Measurements from ENCODE around the gene IGF2R.

GRCh38 chr6:159966339-159966738 is 2.5 kb upstream of the IGF2R start:
- TF ChIP-seq TEAD4 (IDR thresholded peaks at IDR 0.05) (no peak), NFIC (IDR thresholded peaks at IDR 0.05) (no peak)

Data from Ishikawa (cell line).